WERI-Rb-1 (cell line): ENCODE results near the gene GALNT18.

Experiments used
- DNase-seq: peaks from one replicate; pipeline ENCODE4 v3.0.0-alpha.2; 2020
- H3K27ac ChIP-seq: fragments of 250-450 bp; sonication (Bioruptor Pico); 2 replicates; pipeline ENCODE4 v1.5.1; 2020; ENCODE audit warnings: mild to moderate bottlenecking, moderate library complexity
- H3K27me3 ChIP-seq: fragments of 250-450 bp; sonication (Bioruptor Pico); 2 replicates; pipeline ENCODE4 v1.5.1; 2021; ENCODE audit warnings: mild to moderate bottlenecking, low read depth, moderate library complexity; ENCODE audit not compliant: insufficient read depth, severe bottlenecking
- H3K36me3 ChIP-seq: fragments of 250-450 bp; sonication (Bioruptor Pico); 2 replicates; pipeline ENCODE4 v1.5.1; 2020; ENCODE audit warnings: mild to moderate bottlenecking, moderate library complexity
- H3K4me3 ChIP-seq: 2 replicates; pipeline ENCODE4 v1.5.1; 2011; ENCODE audit warnings: low read depth, mild to moderate bottlenecking, control low read depth, low read length
- H3K9me3 ChIP-seq: fragments of 250-450 bp; sonication (Bioruptor Pico); 2 replicates; pipeline ENCODE4 v1.5.1; 2021; ENCODE audit warnings: mild to moderate bottlenecking, moderate library complexity; ENCODE audit not compliant: severe bottlenecking
- CTCF ChIP-seq: IDR thresholded peaks from 2 replicates; pipeline ENCODE4 v1.5.1; 2011; ENCODE audit warnings: low read depth, mild to moderate bottlenecking, control low read depth, inconsistent platforms, low read length

Gene GALNT18

GRCh38 chr11:11396301-11397035 is 225.3 kb downstream of the GALNT18 start:
- TF ChIP-seq CTCF: no peak
- H3K36me3 ChIP-seq: no peaks in the 10 kb centered on the region
- no peak for DNase-seq
- no peaks in the 10 kb centered on the region for H3K27me3 ChIP-seq
- no peak overlapping the region for H3K27ac ChIP-seq
- no peak overlapping the region for H3K4me3 ChIP-seq
- H3K9me3 ChIP-seq: no peaks in the 10 kb centered on the region

DNA sequence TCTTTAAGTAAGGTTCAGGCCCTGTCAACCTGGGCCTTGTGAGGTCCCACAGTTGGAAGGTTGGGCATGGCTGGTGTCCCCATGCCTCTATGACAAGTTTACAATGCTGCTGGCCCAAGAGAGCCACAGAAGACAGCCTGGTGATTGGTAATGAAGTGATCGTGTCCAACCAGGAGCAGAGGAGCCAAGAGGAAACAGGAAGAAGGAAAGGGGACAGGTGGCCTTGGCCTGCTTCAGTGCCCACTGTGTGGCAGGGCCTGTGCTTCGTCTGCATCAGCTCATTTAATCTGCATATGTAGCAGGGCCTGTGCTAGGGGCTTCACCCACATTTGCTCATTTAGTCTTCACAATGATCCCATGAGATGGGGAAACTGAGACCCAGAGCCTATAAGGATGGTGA is 226.7 kb downstream of the GALNT18 start:
- no peak for DNase-seq
- Histone ChIP-seq H3K9me3 (no peaks in the 10 kb centered on the region), H3K27ac (no peak overlapping the region), H3K4me3 (no peak overlapping the region), H3K27me3 (no peaks in the 10 kb centered on the region), H3K36me3 (no peaks in the 10 kb centered on the region)
- no peak for TF ChIP-seq CTCF

DNA sequence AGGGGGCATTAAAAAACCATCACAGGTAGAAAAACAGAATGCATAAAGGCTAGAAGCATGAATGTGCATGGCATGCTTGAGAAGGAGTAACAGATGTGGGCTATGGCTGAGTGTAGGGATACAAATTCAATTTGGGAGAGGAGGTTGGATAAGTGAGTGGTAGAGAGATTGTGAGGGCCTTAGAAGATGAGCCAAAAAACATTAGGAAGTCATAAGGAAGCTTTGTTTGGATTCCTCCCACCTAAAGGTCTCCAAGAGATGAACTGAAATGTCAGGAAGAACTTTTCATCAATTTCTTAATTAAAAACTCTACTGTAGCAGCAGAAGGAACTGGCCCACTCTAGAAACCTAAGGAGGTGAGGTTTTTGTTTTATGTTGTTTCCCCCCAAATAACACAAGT is 227.6 kb downstream of the GALNT18 start:
- no peak for DNase-seq
- H3K27ac ChIP-seq: no peak overlapping the region

GRCh38 chr11:11391796-11392463 is 229.9 kb downstream of the GALNT18 start:
- Histone ChIP-seq H3K27me3 (no peaks in the 10 kb centered on the region), H3K4me3 (no peak overlapping the region), H3K36me3 (no peaks in the 10 kb centered on the region), H3K27ac (no peak overlapping the region), H3K9me3 (no peaks in the 10 kb centered on the region)
- DNase-seq: no peak
- no peak for TF ChIP-seq CTCF

More for the DNA sequence above, 227.6 kb downstream of the GALNT18 start:
- Histone ChIP-seq H3K9me3 (no peaks in the 10 kb centered on the region), H3K4me3 (no peak overlapping the region), H3K36me3 (no peaks in the 10 kb centered on the region), H3K27me3 (no peaks in the 10 kb centered on the region)
- TF ChIP-seq CTCF: no peak

DNA sequence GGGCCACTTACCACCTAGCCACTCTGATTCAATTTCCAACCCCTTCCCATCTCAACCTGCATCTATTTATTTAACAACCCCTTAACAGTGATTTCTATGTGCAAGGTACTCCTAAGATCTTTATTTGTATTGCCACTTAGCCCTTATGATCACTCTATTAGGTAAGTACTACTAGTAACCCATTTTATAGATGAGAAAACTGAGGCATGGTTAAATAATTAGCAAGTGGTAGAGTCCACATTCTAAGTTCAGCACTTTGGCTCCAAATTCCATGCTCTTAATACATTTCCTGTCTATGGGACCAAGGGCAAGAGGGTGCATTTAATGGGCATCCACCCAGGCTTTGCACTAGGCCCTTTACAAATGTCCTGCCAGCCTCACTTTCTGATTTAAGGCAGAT is 230.6 kb downstream of the GALNT18 start:
- Histone ChIP-seq H3K27ac (no peak overlapping the region), H3K9me3 (no peaks in the 10 kb centered on the region), H3K36me3 (no peaks in the 10 kb centered on the region), H3K4me3 (no peak overlapping the region), H3K27me3 (no peaks in the 10 kb centered on the region)
- DNase-seq: no peak
- TF ChIP-seq CTCF: no peak
